ENCODE data around the gene LSS. TPM values are rescaled to one million over a fixed set of nuclear protein-coding genes. Genes with fewer than 3 reads are reported as not detected.

The LSS gene
- total and polyA plus RNA-seq, 10 of the 15 experiments (the other 5 are each of a cell fraction or from before 2014, with no cell fraction given), result 2.9 to 82.4 (median 27.5) TPM

DNA sequence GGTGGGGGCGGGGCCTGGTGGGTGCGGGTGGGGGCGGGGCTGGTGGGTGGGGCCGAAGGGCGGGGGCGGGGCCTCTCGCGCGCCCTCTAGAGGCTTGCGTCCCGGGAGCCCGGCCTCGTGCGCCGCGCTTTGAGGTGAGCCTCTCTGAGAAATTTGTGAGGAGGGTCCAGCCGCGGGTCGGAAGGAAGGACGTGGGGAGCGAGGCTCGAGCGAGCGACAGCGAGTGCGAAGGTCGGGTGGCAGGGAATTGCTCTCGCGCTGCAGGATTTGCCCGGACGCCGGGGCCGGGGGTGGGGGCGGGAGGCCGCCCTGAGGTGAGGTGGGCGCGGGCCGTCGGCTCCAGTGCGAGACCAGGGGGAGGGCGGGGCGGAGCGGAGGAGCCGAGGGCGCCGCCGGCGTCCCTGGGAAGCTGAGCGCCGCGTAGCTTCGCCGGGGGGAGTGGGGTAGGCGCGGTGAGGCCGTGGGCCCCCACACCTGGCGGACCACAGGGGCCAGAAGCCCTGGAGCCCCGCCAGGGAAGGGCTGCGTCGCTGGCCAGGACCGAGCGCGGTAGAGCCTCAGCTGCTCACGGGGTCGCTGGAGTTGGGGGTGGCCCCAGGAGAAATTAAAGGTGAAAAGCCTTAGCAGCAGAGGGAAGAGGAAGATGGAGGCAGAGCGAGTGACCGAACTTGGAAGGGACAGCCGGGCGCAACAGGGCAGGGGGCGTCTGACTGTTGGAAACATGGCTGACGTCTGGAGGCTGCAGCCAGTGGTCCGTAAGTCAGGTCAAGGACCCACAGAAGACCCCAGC, 754 bp upstream of the LSS start (continued):
- TF ChIP-seq, protein P1, sequence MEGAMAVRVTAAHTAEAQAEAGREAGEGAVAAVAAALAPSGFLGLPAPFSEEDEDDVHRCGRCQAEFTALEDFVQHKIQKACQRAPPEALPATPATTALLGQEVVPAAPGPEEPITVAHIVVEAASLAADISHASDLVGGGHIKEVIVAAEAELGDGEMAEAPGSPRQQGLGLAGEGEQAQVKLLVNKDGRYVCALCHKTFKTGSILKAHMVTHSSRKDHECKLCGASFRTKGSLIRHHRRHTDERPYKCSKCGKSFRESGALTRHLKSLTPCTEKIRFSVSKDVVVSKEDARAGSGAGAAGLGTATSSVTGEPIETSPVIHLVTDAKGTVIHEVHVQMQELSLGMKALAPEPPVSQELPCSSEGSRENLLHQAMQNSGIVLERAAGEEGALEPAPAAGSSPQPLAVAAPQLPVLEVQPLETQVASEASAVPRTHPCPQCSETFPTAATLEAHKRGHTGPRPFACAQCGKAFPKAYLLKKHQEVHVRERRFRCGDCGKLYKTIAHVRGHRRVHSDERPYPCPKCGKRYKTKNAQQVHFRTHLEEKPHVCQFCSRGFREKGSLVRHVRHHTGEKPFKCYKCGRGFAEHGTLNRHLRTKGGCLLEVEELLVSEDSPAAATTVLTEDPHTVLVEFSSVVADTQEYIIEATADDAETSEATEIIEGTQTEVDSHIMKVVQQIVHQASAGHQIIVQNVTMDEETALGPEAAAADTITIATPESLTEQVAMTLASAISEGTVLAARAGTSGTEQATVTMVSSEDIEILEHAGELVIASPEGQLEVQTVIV (IDR thresholded peaks at IDR 0.05; ENCODE audit: borderline replicate concordance, partially characterized antibody), result no peak
- TF ChIP-seq MYC (IDR thresholded peaks at IDR 0.05; ENCODE audit: insufficient read depth, insufficient read length, insufficient replicate concordance, low read length, severe bottlenecking), result no peak
- TF ChIP-seq, protein P2, sequence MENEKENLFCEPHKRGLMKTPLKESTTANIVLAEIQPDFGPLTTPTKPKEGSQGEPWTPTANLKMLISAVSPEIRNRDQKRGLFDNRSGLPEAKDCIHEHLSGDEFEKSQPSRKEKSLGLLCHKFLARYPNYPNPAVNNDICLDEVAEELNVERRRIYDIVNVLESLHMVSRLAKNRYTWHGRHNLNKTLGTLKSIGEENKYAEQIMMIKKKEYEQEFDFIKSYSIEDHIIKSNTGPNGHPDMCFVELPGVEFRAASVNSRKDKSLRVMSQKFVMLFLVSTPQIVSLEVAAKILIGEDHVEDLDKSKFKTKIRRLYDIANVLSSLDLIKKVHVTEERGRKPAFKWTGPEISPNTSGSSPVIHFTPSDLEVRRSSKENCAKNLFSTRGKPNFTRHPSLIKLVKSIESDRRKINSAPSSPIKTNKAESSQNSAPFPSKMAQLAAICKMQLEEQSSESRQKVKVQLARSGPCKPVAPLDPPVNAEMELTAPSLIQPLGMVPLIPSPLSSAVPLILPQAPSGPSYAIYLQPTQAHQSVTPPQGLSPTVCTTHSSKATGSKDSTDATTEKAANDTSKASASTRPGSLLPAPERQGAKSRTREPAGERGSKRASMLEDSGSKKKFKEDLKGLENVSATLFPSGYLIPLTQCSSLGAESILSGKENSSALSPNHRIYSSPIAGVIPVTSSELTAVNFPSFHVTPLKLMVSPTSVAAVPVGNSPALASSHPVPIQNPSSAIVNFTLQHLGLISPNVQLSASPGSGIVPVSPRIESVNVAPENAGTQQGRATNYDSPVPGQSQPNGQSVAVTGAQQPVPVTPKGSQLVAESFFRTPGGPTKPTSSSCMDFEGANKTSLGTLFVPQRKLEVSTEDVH (IDR thresholded peaks at IDR 0.05; ENCODE audit: low read depth, partially characterized antibody), result no peak

Measured in GM12878 (cell line).